HG03045 (cell line): ENCODE results near the gene IFI30.
A peak's percentile ranks its signal among the peaks of the same experiment; 100 is the strongest.

ENCODE experiments used
- ATAC-seq: cut with Tn5 transposase; IDR thresholded peaks from one replicate; pipeline ENCODE4 v1.9.1; 2021; ENCODE audit warnings: mild to moderate bottlenecking, moderate library complexity; ENCODE audit not compliant: unreplicated experiment

IFI30 gene

DNA sequence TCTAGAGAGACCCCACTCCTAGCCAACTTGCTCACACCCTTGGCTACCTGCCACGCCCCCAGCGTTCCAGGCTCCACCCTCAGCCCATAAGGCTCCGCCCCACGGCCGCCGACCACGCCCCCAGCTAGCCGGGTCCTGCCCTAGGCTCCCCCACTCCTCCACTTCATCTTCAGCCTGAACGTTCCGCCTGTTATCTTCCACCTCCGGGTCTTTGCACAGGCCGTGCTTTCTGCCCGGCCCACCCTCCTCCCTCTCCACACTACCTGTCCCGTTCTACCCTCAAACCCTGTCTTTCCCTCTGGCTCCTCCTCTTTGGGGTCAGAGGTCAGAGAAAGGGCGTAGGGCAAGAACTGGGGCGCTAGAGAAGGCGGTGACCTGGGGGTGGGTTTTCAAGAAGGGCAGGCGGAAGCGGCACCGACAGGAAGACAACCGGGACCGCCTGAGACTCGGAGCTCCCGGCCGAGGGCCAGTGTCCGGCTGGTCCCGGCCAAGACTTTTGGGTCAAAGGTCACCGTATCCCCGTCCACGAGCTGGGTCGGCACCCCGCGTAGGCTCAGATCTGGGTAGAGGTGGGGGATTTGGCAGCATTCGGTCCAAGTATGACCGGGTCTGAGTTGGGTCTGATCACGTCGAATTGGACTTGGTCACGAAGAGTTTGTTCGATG is 50.4 kb downstream of the IFI30 start:
- ATAC-seq: no peak

DNA sequence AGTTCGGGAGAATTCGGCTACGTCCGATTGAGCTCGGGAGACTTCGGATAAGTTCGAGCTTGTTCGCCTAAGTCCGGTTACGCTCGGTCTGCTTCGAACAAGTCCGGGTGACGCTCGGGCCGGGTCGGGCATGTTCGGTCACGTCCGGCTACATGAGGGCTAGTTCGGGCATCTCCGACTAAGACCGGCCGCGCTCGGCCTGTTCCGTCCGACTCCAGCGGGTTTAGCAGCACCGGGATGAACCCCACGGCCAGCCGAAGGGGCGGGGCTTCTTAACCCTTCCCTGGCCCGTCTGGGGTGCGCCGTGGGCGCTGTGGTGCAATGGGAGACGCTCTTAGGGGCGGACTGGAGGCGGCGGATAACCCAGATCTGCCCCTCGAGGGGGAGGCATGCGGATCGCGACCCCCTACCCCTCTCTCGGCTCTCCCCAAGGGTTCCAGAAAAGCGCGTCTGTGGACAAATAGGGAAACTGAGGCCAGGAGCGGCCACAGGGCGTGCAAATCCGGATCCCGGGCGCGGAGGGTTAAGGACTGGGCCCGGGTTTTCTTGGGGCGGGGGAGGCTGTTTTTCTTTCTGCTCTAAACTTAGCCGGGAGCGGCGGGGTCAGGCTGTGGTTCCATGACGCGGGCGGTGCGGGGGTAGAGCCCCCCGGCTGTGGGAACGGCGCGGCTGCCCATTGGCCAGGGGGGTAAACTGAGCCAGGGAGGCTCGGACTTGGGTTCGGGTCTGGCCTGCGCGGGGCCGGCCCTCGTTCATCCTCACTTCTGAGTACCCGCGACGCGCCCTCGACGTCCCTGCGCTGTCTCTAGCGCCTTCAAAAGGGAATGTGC is 51.1 kb downstream of the IFI30 start:
- ATAC-seq: peak; percentile 86

DNA sequence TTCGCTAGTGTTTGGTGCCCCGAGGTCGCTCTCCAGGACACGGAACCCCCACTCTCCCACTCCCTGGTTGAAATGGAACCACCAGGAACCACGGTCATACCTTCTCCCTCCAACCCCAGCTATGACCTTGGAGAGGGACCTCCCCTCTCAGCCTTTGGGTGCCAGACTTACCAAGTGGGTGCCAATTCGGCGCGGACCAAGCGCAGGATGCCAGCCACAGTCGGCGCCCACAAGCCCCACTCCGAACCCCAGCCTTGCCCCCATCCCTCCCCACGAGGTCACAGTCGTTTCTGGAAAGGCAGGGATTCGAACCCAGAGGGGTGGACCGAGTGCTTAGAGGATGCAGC is 51.7 kb downstream of the IFI30 start:
- no peak for ATAC-seq

DNA sequence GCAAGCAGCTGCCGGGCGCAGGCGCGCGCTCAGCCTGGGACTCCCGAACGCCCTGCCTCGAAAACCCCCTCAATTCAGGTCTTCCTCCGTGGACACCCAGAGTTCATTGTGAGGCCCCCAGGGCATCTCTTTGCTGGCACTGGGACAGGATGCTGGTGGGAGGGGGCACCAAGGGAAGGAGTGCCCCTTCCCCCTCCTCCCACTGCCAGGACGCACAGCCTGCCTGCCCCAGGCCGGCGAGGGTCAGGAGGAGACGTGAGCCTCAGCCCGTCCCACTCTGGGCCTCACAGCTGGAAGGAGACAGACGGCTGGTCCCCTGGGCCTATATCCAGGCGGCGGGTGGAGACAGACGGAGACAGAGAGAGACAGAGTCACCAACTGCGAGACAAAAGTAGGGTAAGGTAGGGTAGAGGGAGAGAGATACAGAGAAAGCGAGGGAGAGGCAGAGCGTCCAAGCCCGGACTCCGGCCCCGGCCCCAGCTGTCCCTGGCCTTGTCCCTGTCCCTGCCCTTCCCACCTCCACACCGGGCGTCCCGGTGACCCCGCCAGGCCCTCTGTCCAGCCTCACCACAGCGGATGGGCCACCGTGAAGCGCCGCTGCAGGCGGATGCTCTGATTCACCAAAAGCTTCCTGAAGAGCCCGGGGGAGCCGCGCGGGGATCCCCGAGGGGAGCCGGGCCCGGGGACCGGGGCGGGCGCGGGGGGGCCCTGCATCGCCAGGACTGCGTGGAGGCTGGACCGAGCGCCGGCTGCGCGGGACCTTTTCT is 52.3 kb downstream of the IFI30 start, which contains the start of gene PDE4C:
TSS of gene PDE4C (minus strand) at position 737 of the 767 bp plus-strand sequence. CDS start at position 714, 23 bp downstream.
- ATAC-seq: no peak

DNA sequence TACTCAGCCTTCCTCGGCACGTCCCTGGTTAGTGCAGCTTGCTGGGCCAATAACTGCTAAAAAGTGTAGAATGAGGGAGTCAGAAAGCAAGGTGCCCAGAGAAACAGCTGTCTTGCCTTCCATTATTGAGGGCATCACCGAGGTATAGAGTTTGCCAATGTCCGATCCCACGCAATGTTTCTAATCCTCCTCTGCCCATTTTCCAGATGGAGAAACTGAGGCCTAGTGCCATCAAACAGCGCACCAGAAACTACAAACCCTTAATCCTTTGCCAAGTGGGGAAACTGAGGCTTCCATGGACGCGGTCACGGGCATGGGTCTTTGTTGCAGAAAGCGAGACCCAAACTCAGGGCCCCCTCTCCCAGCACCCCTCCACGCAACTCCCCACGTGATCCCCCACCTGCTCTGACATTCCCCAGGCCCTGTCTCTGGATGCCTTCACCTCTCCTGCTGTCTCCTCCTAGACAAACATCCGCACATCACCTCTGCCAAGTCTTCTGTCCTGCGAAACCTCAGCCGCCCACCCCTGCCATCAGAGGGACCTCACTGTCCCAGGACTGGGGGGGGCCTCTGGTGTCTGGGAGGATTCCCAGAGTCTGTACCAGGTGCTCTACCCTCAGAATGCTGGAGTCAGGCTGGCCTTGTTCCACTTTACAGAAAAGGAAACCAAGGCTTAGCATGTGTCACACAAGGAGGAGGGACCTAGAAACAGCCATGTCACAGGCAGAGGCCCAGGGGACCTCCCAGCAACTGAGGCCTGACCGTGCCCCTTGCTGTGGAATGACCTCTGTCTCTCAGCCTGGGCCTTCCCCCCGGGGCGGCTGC is 53.6 kb downstream of the IFI30 start:
- ATAC-seq: no peak
